ENCODE results near the gene SCLT1.

The SCLT1 gene

GRCh38 chr4:128877934-128878333 lies 215.4 kb downstream of the SCLT1 start:
- in situ Hi-C loops (cut with HindIII; ENCODE audit: low sequenced_read_pairs) = no loop called here
- TF ChIP-seq CTCF (IDR thresholded peaks at IDR 0.05; ENCODE audit: low read depth, low read length) = no peak
- no peak overlapping the region for H3K4me3 ChIP-seq (ENCODE audit: low read depth, low read length)
- no peak for DNase-seq (ENCODE audit: low read depth, low spot score)

- no peak for DNase-seq (ENCODE audit: low read depth, low spot score)
- no peak for TF ChIP-seq CTCF (IDR thresholded peaks at IDR 0.05; ENCODE audit: low read depth, low read length)
- in situ Hi-C loops (cut with HindIII; ENCODE audit: low sequenced_read_pairs) = no loop called here
- H3K4me3 ChIP-seq (ENCODE audit: low read depth, low read length) = no peak overlapping the region
These were observed 217.1 kb downstream of the SCLT1 start for GRCh38 chr4:128876200-128876599.

GRCh38 chr4:128871948-128872347 lies 221.4 kb downstream of the SCLT1 start:
- H3K4me3 ChIP-seq (ENCODE audit: low read depth, low read length) = no peak overlapping the region
- in situ Hi-C loops (cut with HindIII; ENCODE audit: low sequenced_read_pairs) = no loop called here
- TF ChIP-seq CTCF (IDR thresholded peaks at IDR 0.05; ENCODE audit: low read depth, low read length) = no peak
- DNase-seq (ENCODE audit: low read depth, low spot score) = peak; percentile 56

- in situ Hi-C loops (cut with HindIII; ENCODE audit: low sequenced_read_pairs) = no loop called here
- no peak overlapping the region for H3K4me3 ChIP-seq (ENCODE audit: low read depth, low read length)
- TF ChIP-seq CTCF (IDR thresholded peaks at IDR 0.05; ENCODE audit: low read depth, low read length) = no peak
- no peak for DNase-seq (ENCODE audit: low read depth, low spot score)
These were observed 223.4 kb downstream of the SCLT1 start for GRCh38 chr4:128869776-128870509.

GRCh38 chr4:128868758-128869157 lies 224.6 kb downstream of the SCLT1 start:
- no peak for DNase-seq (ENCODE audit: low read depth, low spot score)
- in situ Hi-C loops (cut with HindIII; ENCODE audit: low sequenced_read_pairs) = no loop called here
- H3K4me3 ChIP-seq (ENCODE audit: low read depth, low read length) = no peak overlapping the region
- TF ChIP-seq CTCF (IDR thresholded peaks at IDR 0.05; ENCODE audit: low read depth, low read length) = no peak

- DNase-seq (ENCODE audit: low read depth, low spot score) = no peak
- no peak for TF ChIP-seq CTCF (IDR thresholded peaks at IDR 0.05; ENCODE audit: low read depth, low read length)
- H3K4me3 ChIP-seq (ENCODE audit: low read depth, low read length) = no peak overlapping the region
- in situ Hi-C loops (cut with HindIII; ENCODE audit: low sequenced_read_pairs) = no loop called here
These were observed 226.6 kb downstream of the SCLT1 start for GRCh38 chr4:128866691-128867090.

Data from astrocyte of the spinal cord (primary cell).